GM12872 (cell line): ENCODE data around the gene ATAD2B.

Experiments
- TF ChIP-seq, protein P1 (sequence below): IDR thresholded peaks from 3 replicates; pipeline ENCODE4 v1.5.1; 2011; ENCODE audit warnings: low read depth, mild to moderate bottlenecking, low read length, moderate library complexity; ENCODE audit not compliant: insufficient read depth

ATAD2B gene

DNA sequence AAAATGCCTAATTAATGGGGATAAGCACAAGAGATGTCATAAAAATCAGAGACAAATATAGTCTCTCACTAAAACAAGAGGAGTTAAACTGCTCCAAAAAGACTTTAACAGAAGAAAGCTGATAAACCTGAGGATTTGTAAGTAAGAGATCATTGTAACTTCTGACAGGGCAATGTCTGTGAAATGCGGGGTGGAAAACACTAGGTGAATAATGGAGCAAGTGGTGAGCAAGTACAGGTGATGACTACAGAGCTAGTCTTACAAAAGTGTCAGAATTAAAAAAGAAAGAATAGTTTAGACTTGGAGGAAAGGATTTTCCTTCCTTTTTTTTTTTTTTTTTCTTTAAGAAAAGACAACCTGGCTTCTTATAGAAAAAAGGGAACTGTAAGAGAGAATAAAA is 22.7 kb downstream of the ATAD2B start:
- TF ChIP-seq, protein P1, sequence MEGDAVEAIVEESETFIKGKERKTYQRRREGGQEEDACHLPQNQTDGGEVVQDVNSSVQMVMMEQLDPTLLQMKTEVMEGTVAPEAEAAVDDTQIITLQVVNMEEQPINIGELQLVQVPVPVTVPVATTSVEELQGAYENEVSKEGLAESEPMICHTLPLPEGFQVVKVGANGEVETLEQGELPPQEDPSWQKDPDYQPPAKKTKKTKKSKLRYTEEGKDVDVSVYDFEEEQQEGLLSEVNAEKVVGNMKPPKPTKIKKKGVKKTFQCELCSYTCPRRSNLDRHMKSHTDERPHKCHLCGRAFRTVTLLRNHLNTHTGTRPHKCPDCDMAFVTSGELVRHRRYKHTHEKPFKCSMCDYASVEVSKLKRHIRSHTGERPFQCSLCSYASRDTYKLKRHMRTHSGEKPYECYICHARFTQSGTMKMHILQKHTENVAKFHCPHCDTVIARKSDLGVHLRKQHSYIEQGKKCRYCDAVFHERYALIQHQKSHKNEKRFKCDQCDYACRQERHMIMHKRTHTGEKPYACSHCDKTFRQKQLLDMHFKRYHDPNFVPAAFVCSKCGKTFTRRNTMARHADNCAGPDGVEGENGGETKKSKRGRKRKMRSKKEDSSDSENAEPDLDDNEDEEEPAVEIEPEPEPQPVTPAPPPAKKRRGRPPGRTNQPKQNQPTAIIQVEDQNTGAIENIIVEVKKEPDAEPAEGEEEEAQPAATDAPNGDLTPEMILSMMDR, result no peak

DNA sequence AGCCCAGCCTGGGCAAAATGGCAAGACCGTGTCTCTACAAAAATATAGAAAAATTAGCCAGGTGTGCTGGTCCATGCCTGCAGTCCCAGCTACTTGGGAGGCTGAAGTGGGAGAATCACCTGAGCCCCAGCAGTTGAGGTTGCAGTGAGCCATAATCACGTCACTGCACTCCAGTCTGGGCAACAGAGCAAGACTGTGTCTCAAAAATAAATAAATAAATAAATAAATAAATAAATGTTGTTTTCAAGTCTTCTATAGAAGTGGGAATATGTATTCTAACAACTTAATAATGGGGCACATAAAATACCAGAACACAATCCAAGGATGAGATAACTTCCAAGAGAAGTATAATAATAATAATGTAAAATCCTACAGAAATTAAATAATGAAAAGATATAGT is 23.9 kb downstream of the ATAD2B start:
- TF ChIP-seq, protein P1, result no peak

- TF ChIP-seq, protein P1, result no peak
These were observed 24.7 kb downstream of the ATAD2B start for GRCh38 chr2:23901966-23902846.

DNA sequence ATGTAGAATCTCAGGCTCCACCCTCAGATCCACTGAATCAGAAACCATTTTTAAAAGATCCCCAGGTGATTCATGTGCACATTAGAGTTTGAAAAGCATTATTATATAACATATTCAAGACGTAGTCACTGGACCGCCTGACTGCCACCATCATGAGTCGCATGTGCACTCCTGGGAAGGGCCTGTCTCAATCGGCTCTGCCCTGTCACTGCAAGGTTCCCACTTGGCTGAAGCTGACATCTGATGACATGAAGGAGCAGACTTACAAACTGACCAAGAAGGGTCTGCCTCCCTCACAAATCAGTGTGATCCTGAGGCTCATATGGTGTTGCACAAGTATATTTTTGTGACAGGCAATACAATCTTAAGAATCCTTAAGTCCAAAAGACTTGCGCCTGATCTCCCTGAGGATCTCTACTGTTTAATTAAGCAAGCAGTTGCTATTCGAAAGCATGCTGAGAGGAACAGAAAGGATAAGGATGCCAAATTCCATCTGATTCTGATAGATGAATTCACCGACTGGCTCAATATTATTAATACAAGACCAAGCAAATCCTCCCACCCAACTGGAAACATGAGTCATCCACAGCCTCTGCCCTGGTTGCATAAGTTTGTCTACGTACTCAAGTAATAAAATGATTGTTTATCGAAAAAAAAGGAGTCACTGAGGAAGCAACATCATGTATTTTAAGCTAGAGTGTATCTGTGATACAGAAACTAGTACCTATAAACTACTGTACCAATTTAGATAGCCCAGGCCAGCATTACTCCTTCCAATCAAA is 26.2 kb downstream of the ATAD2B start:
- TF ChIP-seq, protein P1, result no peak

DNA sequence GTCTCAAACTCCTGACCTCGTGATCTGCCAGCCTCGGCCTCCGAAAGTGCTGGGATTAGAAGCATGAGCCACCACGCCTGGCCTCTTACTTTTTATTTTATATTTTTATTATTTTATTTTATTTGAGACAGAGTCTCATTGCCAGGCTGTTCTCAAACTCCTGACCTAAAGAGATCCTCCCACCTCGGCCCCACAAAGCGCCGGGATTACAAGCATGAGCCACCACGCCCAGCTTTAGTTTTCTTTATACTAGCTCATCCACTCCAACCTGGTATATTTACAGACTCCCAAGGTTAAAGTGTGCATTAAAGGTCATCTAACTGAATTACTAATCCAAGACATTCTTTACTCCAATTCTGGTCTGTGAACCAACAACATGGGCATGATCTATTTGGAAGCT is 26.8 kb downstream of the ATAD2B start:
- TF ChIP-seq, protein P1, result no peak

GRCh38 chr2:23871206-23871605 is 55.7 kb downstream of the ATAD2B start:
- TF ChIP-seq, protein P1, result no peak

GRCh38 chr2:23867449-23867848 is 59.5 kb downstream of the ATAD2B start:
- TF ChIP-seq, protein P1, result no peak
